Measurements from ENCODE around the gene LTBP1. TPM values are rescaled to one million over a fixed set of nuclear protein-coding genes. Genes with fewer than 3 reads are reported as not detected.
"Not testable (repeated sequence)": the region's sequence is repeated elsewhere in the genome, so short reads cannot be mapped to it uniquely, and the experiment has no call there.

Gene LTBP1
- total RNA-seq, 2 experiments from 2014 or later, result 0.10 to 0.27 TPM

DNA sequence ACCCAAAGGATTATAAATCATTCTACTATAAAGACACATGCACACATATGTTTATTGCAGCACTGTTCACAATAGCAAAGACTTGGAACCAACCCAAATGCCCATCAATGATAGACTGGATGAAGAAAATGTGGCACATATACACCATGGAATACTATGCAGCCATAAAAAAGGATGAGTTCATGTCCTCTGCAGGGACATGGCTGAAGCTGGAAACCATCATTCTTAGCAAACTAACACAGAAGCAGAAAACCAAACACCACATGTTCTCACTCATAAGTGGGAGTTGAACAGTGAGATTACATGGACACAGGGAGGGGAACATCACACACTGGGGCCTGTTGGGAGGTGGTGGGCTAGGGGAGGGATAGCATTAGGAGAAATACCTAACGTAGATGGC is 288.8 kb downstream of the LTBP1 start:
- H3K4me3 Mint-ChIP-seq; H3K27ac Mint-ChIP-seq; H3K9me3 Mint-ChIP-seq; intact Hi-C loops (cut with micrococcal nuclease); CTCF ChIA-PET; POLR2A ChIA-PET; DNase-seq; H3K36me3 Mint-ChIP-seq; H3K27me3 Mint-ChIP-seq; H3K4me1 Mint-ChIP-seq (ENCODE audit: low read depth): not testable (repeated sequence)

DNA sequence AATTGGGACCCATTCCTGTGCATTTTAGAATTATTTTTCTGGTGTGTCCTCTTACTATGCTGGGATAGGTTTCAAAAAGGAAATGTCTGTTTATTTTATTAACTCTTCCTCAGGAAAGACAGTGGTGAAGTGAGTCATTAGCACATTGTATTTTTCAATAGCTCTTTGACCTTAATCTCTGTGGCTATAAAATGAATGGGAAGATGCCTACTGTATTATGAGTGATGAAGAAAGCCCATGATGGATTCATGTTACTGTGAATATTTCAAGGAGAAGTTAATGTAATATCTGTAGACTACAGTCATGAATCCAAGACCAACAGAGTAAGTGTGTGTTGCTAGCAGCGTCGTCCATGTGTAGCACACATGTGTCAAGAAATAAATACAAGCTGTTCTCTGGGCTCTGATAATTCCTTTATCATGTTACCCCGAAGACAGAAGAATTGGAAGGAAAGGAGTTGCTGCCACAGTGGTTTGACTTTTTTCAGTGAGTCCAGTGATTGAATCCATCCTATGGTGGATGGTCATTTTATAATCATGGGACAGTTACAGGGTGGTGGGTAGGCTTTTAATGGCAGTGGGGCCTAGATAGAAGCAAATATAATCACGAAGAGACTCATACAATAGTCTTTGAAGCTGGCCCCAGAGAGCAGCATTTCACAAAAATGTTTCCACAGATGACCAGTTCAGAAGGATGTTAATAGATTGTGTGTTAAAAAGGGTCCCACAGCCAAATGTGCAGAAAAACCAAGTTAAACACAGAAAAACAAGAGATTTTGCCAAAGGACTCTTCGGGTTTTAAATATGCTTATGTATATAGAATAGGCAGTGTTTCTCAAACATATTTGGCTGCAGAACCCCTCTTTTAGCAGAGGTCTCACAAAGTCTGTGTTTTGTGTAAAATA is 290.0 kb downstream of the LTBP1 start:
- no peaks in the 10 kb centered on the region for H3K9me3 Mint-ChIP-seq
- intact Hi-C loops (cut with micrococcal nuclease), result no loop called here
- peaks cover 6% of the 10 kb centered on the region for H3K27me3 Mint-ChIP-seq
- H3K27ac Mint-ChIP-seq, result no peak overlapping the region
- ChIA-PET CTCF (no interaction called here), POLR2A (no interaction called here)
- no peaks in the 10 kb centered on the region for H3K36me3 Mint-ChIP-seq
- no peak for DNase-seq
- no peaks in the 10 kb centered on the region for H3K4me1 Mint-ChIP-seq (ENCODE audit: low read depth)
- no peak overlapping the region for H3K4me3 Mint-ChIP-seq

DNA sequence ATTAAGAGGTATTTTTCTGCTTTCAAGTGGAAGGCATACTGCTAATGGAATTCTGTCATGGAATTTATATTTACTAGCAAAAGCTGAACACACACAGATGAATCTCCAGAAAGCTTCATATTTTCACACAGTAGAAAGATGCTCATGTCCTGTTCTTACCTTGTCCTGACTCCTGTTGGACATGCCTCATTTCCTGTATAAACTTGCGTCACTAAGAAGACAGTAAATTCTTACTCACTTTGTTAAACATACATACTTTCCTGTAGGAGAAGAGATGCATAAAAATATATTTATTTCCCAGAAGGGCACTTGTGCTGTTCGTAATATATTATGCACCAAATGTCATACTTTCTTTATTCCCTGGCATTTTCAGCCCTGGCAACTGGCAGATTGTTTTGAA is 291.4 kb downstream of the LTBP1 start:
- no peaks in the 10 kb centered on the region for H3K9me3 Mint-ChIP-seq
- no peaks in the 10 kb centered on the region for H3K4me1 Mint-ChIP-seq (ENCODE audit: low read depth)
- H3K27ac Mint-ChIP-seq, result no peak overlapping the region
- DNase-seq, result no peak
- CTCF ChIA-PET, result no interaction called here
- H3K4me3 Mint-ChIP-seq, result no peak overlapping the region
- peaks cover 1% of the 10 kb centered on the region for H3K27me3 Mint-ChIP-seq
- intact Hi-C loops (cut with micrococcal nuclease), result no loop called here
- no peaks in the 10 kb centered on the region for H3K36me3 Mint-ChIP-seq
- POLR2A ChIA-PET, result no interaction called here

DNA sequence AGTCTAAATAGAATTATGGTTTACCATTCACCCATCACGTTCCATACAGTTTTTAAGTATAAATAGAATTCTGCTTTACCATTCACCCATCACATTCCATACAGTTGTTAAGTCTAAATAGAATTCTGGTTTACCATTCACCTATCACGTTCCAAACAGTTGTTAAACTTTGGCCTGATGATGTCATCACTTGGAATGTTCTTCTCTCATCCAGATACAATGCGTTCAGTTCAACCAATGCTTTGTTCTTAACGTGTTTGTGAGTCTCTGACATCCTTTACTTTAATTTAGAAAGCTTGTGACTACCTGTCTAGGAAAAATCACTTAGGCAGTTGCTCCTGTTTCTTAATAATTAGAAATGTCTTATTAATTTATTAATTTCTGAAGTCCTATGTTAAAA is 293.4 kb downstream of the LTBP1 start:
- DNase-seq, result no peak
- no peak overlapping the region for H3K27ac Mint-ChIP-seq

DNA sequence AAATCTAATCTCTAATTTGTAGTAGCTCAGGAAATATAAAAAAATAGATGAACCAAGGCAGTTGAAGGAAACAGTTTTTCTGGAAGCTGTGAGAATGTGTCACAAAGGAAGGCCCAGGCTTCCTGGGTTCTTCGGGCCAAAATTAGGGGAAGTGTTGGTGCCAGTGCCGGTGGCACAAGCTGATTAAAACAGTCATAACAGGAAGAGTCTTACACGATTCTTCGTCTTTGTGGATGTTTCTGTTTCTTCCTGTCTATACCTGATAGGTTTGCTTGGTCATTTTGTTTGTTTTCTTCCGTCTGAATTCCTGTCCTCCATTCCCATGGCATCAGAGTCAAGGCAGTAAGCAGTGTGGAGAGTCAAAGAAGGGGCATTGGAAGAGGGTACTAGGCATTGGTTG is 294.3 kb downstream of the LTBP1 start:
- no peaks in the 10 kb centered on the region for H3K9me3 Mint-ChIP-seq
- CTCF ChIA-PET, result no interaction called here
- no peaks in the 10 kb centered on the region for H3K4me1 Mint-ChIP-seq (ENCODE audit: low read depth)
- H3K27me3 Mint-ChIP-seq, result no peaks in the 10 kb centered on the region
- intact Hi-C loops (cut with micrococcal nuclease), result no loop called here
- POLR2A ChIA-PET, result no interaction called here
- H3K36me3 Mint-ChIP-seq, result no peaks in the 10 kb centered on the region
- H3K4me3 Mint-ChIP-seq, result no peak overlapping the region
- no peak overlapping the region for H3K27ac Mint-ChIP-seq
- no peak for DNase-seq

More for the DNA sequence above, 293.4 kb downstream of the LTBP1 start:
- Mint-ChIP-seq H3K36me3 (no peaks in the 10 kb centered on the region), H3K27me3 (peaks cover 1% of the 10 kb centered on the region), H3K9me3 (no peaks in the 10 kb centered on the region), H3K4me1 (ENCODE audit: low read depth) (no peaks in the 10 kb centered on the region), H3K4me3 (no peak overlapping the region)
- intact Hi-C loops (cut with micrococcal nuclease), result no loop called here
- ChIA-PET CTCF (no interaction called here), POLR2A (no interaction called here)

DNA sequence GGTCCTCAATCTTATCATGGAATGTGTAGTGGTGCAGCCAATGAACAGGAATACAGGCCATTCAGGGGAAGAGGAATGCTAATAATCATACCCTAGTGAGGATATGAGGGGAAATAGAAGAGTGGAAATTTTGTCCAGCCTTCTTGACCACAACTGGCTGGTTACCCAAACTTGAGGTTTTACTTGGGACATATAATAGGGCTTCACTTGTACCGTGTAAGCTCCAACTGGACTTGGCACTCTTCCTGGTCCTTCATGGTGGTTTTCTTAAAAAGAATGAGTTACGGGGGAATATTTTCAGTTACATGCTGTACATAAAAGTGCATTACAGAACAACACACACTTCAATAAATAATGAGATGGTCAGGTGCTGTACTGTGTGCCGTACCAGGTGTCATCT is 294.8 kb downstream of the LTBP1 start:
- Mint-ChIP-seq H3K9me3 (no peaks in the 10 kb centered on the region), H3K4me3 (no peak overlapping the region), H3K27ac (no peak overlapping the region), H3K4me1 (ENCODE audit: low read depth) (no peaks in the 10 kb centered on the region), H3K36me3 (no peaks in the 10 kb centered on the region), H3K27me3 (no peaks in the 10 kb centered on the region)
- ChIA-PET CTCF (no interaction called here), POLR2A (no interaction called here)
- no peak for DNase-seq
- intact Hi-C loops (cut with micrococcal nuclease), result no loop called here

DNA sequence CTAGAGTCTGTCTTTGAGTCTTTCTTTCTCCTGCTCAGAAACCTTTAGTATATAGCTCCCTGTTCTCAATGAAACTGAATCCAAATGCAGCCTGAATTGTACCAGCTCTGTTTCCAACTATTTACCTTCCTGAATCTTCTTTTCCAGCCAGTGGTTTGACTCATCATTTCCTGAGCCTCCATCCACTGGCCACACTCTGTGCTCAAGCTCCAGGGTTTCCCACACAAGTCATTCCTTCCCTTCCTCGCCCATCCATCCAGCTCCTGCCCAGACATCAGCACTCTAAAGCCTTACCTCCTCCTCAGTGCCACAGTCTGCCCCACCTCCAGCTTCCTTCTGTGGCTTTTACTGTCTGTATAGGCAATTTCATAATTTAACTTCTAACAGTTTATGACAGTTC is 296.1 kb downstream of the LTBP1 start:
- POLR2A ChIA-PET, result no interaction called here
- no peaks in the 10 kb centered on the region for H3K27me3 Mint-ChIP-seq
- H3K27ac Mint-ChIP-seq, result no peak overlapping the region

DNA sequence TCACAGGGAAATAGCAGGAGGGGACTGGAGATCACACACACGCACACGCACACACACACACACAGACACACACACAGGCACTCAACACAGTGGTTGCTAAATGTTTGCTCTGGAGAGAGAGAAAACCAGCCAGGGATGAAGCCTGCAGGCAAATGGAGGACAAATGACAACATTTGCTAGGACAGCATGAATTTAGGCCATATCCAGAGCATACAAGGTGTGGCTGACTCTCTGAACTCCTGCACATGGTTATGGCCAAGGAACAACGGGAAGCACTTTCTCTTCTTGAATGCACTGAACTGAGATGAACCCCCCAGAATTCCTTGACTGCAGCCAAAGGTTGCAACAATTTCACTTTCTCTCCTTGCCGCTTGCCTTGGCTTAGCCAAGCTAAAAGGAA is 299.7 kb downstream of the LTBP1 start:
- CTCF ChIA-PET, result interaction anchor here (0.9 kb wide), 1 partner anchor 337 kb away, joined by 3 read pairs; no protein-coding TSS in a partner anchor
- no peaks in the 10 kb centered on the region for H3K36me3 Mint-ChIP-seq
- H3K4me1 Mint-ChIP-seq (ENCODE audit: low read depth), result no peaks in the 10 kb centered on the region
- DNase-seq, result no peak
- no peaks in the 10 kb centered on the region for H3K27me3 Mint-ChIP-seq
- POLR2A ChIA-PET, result no interaction called here
- no peak overlapping the region for H3K4me3 Mint-ChIP-seq
- intact Hi-C loops (cut with micrococcal nuclease), result no loop called here
- H3K27ac Mint-ChIP-seq, result no peak overlapping the region
- H3K9me3 Mint-ChIP-seq, result no peaks in the 10 kb centered on the region

More for the DNA sequence above, 296.1 kb downstream of the LTBP1 start:
- Mint-ChIP-seq H3K4me3 (no peak overlapping the region), H3K36me3 (no peaks in the 10 kb centered on the region), H3K9me3 (no peaks in the 10 kb centered on the region), H3K4me1 (ENCODE audit: low read depth) (no peaks in the 10 kb centered on the region)
- DNase-seq, result no peak
- CTCF ChIA-PET, result no interaction called here
- intact Hi-C loops (cut with micrococcal nuclease), result no loop called here

DNA sequence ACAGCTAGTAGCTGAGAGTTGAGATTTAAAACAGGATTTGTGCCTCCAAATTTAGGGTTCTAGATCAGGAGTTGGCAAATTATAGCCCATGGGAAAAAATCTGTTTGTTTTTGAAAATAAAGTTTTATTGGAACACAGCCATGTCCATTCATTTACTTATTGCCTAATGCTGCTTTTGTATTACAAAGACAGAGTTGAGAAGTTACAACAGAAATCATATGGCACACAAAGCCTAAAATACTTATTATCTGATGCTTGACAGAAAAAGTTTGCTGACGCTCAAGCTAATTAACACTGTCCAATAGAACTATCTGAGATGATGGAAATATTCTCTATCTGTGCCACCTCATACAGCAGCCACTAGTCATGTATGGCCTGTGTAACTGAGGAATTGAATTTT is 300.6 kb downstream of the LTBP1 start:
- POLR2A ChIA-PET, result no interaction called here
- Mint-ChIP-seq H3K4me1 (ENCODE audit: low read depth) (no peaks in the 10 kb centered on the region), H3K36me3 (no peaks in the 10 kb centered on the region), H3K27ac (no peak overlapping the region), H3K9me3 (no peaks in the 10 kb centered on the region), H3K27me3 (no peaks in the 10 kb centered on the region), H3K4me3 (no peak overlapping the region)
- intact Hi-C loops (cut with micrococcal nuclease), result no loop called here
- CTCF ChIA-PET, result no interaction called here
- DNase-seq, result no peak

DNA sequence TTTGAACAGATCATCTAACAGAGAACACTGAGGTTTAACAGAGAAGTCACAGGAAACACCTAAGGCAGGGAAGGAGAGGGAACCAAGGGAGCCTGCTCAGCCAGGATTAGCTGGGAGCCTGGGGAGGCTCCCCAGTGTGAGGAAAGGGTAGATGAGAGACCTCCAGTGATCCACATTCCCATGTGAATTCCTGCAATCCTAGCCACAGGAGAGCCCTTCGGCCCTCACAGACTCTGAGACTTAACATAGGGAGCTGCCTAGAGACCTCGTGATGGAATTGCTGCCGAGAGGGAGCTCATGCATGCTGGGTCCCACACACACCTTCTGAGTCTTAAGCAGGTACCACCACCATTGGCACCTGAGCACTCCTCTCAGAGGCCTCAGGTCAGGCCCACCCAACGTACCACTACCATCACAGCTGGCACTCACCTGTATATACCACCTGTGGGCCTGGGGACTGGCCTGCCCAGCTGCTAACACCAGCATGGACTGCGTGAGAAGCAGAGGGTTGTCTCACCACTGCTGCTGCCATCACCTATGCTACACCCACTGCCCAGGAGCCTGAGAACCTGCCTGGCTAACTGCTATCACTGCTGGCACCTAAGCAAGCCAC is 303.8 kb downstream of the LTBP1 start:
- Mint-ChIP-seq H3K4me1 (ENCODE audit: low read depth) (no peaks in the 10 kb centered on the region), H3K27me3 (no peaks in the 10 kb centered on the region), H3K9me3 (no peaks in the 10 kb centered on the region), H3K4me3 (no peak overlapping the region), H3K36me3 (no peaks in the 10 kb centered on the region), H3K27ac (no peak overlapping the region)
- intact Hi-C loops (cut with micrococcal nuclease), result no loop called here
- ChIA-PET CTCF (no interaction called here), POLR2A (no interaction called here)
- DNase-seq, result no peak

DNA sequence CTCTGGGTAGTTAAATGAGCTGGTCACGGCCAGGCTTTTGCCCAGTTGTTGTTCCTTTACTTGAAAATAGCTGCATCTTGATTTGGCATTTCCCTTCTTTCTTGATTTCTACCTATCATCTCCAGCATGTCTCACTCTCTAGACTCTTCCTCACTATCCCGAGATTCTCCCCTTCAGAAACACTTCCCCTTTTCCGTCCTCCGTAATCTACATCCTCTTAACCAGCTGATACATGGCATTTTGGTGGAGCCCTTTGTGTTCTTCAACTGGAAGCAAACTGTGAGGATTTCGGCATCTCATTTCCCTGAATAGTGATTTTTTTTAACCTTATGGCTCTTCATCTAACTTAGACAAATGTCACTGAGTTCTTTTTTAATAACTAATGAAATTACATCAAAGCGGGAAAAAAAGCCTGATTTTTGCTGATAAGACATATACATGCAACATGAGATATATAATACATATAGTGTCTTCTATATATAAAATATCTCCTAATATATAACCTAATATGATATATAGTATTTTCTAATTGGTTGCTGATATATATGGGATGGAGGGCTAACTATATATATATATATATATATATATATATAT is 309.5 kb downstream of the LTBP1 start:
- POLR2A ChIA-PET, result no interaction called here
- H3K27me3 Mint-ChIP-seq, result no peaks in the 10 kb centered on the region
- H3K27ac Mint-ChIP-seq, result no peak overlapping the region
- no peaks in the 10 kb centered on the region for H3K9me3 Mint-ChIP-seq
- H3K4me3 Mint-ChIP-seq, result no peak overlapping the region
- no peaks in the 10 kb centered on the region for H3K4me1 Mint-ChIP-seq (ENCODE audit: low read depth)
- CTCF ChIA-PET, result no interaction called here
- intact Hi-C loops (cut with micrococcal nuclease), result no loop called here
- DNase-seq, result no peak
- no peaks in the 10 kb centered on the region for H3K36me3 Mint-ChIP-seq

DNA sequence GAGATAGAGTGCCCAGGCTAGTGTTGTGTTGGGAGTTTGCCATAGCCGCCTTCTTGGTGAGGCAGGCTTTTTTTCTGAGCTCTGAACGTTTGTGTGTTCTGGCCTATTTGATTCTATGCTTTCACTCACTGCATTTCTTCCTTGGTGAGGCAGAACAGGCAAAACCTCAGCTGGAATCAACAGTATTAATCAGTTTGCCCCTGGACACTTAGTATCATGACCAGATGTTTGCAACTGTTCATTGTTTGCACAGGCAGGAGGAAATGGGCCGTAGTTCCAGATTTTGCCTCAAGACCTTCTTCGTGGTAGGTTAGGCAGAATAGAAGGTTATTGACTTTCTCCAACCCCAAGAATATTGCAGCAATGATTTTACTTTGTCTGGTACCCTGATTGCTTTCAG is 311.6 kb downstream of the LTBP1 start:
- no peak overlapping the region for H3K4me3 Mint-ChIP-seq
- DNase-seq, result no peak
- H3K27ac Mint-ChIP-seq, result no peak overlapping the region
- no peaks in the 10 kb centered on the region for H3K4me1 Mint-ChIP-seq (ENCODE audit: low read depth)
- intact Hi-C loops (cut with micrococcal nuclease), result no loop called here
- no peaks in the 10 kb centered on the region for H3K9me3 Mint-ChIP-seq
- peaks cover 1% of the 10 kb centered on the region for H3K27me3 Mint-ChIP-seq
- ChIA-PET CTCF (interaction anchor here (0.6 kb wide), 1 partner anchor 9 kb away, joined by 3 read pairs; no protein-coding TSS in a partner anchor), POLR2A (no interaction called here)
- no peaks in the 10 kb centered on the region for H3K36me3 Mint-ChIP-seq

DNA sequence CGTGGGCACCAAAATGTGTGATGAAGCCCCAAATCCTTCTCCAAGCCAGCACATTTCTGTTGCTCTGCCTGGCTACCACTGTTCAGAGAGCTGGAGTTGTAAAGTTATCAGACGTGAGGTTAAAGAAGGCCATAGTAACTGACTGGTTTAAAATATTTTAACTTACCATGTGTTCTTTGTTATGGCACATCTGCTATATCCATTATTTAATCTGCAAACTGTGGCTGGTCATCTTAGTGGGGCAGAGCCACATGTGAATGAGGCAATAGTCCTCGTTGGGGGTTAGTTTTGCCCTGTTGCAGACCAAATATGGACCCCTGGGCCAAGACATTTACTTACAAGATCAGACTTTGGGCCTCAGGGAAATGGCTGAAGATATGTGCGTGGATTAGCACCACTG is 315.3 kb downstream of the LTBP1 start:
- CTCF ChIA-PET, result no interaction called here
- no peak overlapping the region for H3K27ac Mint-ChIP-seq
- H3K4me1 Mint-ChIP-seq (ENCODE audit: low read depth), result no peaks in the 10 kb centered on the region
- no peak overlapping the region for H3K4me3 Mint-ChIP-seq
- POLR2A ChIA-PET, result no interaction called here
- peaks cover 9% of the 10 kb centered on the region for H3K9me3 Mint-ChIP-seq
- DNase-seq, result no peak
- H3K27me3 Mint-ChIP-seq, result peaks cover 1% of the 10 kb centered on the region
- peaks cover 2% of the 10 kb centered on the region for H3K36me3 Mint-ChIP-seq
- intact Hi-C loops (cut with micrococcal nuclease), result no loop called here
